Chondrocyte (in vitro differentiated cells): ENCODE results near the gene TRAP1. TPM values are rescaled to one million over a fixed set of nuclear protein-coding genes. Genes with fewer than 3 reads are reported as not detected.

Experiments used
- DNase-seq: peaks from one replicate; pipeline ENCODE4 v3.0.0; 2021; ENCODE audit warnings: mixed read lengths, low spot score
- H3K27ac Mint-ChIP-seq: one replicate; pipeline ENCODE4 v1.8.0; 2021; ENCODE audit warnings: mild to moderate bottlenecking, moderate library complexity, mixed read lengths; ENCODE audit not compliant: unreplicated experiment
- H3K27me3 Mint-ChIP-seq: 2 replicates; pipeline ENCODE4 v1.8.0; 2021; ENCODE audit warnings: low read depth, mixed read lengths
- H3K36me3 Mint-ChIP-seq: 2 replicates; pipeline ENCODE4 v1.8.0; 2021; ENCODE audit warnings: low read depth, mixed read lengths
- H3K4me1 Mint-ChIP-seq: 2 replicates; pipeline ENCODE4 v1.8.0; 2021; ENCODE audit warnings: low read depth, mild to moderate bottlenecking, mixed read lengths
- H3K4me3 Mint-ChIP-seq: one replicate; pipeline ENCODE4 v1.8.0; 2021; ENCODE audit warnings: mild to moderate bottlenecking, moderate library complexity, mixed read lengths; ENCODE audit not compliant: unreplicated experiment
- H3K9me3 Mint-ChIP-seq: 2 replicates; pipeline ENCODE4 v1.8.0; 2021; ENCODE audit warnings: low read depth, mixed read lengths
- total RNA-seq: library from RNA; stranded (reverse); gene quantifications from 3 replicates; pipeline ENCODE4 v1.2.1, GENCODE V29; 2021
- TF ChIP-seq, protein P1 (sequence below): fragments of 200-600 bp; sonication (generic); IDR thresholded peaks from 2 replicates; pipeline ENCODE4 v1.5.0; 2021; ENCODE audit warnings: antibody characterized with exemption, mild to moderate bottlenecking, moderate library complexity

Gene TRAP1
- total RNA-seq, 1 donor from 2014 or later: 60.6 TPM

GRCh38 chr16:3640632-3641501 lies 76.5 kb downstream of the TRAP1 start:
- Mint-ChIP-seq H3K4me3 (no peak overlapping the region), H3K9me3 (peaks cover 4% of the 10 kb centered on the region), H3K27ac (no peak overlapping the region), H3K4me1 (peaks cover 28% of the 10 kb centered on the region), H3K27me3 (no peaks in the 10 kb centered on the region), H3K36me3 (peaks cover 3% of the 10 kb centered on the region)
- peak; percentile 74 for DNase-seq
- TF ChIP-seq, protein P1, sequence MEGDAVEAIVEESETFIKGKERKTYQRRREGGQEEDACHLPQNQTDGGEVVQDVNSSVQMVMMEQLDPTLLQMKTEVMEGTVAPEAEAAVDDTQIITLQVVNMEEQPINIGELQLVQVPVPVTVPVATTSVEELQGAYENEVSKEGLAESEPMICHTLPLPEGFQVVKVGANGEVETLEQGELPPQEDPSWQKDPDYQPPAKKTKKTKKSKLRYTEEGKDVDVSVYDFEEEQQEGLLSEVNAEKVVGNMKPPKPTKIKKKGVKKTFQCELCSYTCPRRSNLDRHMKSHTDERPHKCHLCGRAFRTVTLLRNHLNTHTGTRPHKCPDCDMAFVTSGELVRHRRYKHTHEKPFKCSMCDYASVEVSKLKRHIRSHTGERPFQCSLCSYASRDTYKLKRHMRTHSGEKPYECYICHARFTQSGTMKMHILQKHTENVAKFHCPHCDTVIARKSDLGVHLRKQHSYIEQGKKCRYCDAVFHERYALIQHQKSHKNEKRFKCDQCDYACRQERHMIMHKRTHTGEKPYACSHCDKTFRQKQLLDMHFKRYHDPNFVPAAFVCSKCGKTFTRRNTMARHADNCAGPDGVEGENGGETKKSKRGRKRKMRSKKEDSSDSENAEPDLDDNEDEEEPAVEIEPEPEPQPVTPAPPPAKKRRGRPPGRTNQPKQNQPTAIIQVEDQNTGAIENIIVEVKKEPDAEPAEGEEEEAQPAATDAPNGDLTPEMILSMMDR: no peak

DNA sequence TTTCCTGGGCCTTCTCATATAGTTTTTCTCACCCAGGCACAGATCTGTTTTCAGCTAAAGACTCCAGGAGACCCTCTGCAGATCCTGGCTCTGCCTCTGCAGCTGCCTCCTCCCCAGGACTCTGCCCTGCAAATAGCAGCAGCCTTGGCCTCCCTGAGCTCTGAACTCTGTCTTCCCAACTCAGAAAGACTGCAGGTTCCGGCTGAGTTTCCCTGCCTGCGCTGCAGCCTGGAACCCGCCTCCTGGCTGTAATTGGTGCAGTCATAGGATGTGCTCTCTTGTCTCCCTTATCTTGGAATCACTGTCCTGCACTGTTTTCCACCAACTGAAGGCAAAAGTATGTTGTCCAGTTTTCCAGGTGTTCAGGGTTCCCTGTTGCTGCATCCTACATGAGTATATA lies 77.1 kb downstream of the TRAP1 start:
- no peak overlapping the region for H3K27ac Mint-ChIP-seq

DNA sequence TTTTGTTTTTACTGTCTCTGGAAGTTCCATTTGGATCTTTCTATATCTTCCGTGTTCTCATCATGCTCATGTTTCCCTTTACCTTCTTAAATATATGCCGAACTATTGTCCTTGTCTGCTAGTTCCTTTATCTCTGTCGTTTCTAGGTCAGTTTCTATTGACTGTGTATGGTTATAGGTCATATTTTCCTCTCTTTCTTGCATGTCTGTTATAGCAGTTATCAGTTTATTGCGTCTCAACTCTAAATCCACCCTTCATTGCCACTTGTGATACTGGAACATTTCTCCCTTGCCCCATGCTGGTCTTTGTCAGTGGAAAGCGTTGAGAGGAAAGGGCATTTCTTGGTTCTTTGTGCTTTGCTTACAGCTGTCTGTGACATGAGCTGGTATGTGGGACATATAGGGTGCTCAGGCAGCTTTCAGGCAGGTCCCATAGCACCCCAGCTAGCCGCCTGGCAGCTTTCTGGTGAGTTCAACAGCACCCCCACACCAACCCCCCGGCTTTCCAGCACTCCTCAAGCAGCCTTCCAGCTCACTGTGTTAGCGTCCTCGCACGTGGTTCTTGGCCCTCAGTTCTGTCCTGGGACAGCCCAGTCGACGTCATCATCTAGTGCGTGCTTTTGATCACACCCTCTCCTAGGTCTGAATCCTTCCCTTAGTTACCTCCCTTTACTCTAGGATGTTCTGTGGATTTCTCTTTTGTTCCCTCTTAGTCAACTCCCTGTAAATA lies 78.2 kb downstream of the TRAP1 start:
- peaks cover 4% of the 10 kb centered on the region for H3K9me3 Mint-ChIP-seq
- no peak overlapping the region for H3K4me3 Mint-ChIP-seq
- H3K36me3 Mint-ChIP-seq: peaks cover 3% of the 10 kb centered on the region
- peaks cover 26% of the 10 kb centered on the region for H3K4me1 Mint-ChIP-seq
- peak; percentile 68 for DNase-seq
- TF ChIP-seq, protein P1: no peak
- H3K27me3 Mint-ChIP-seq: no peaks in the 10 kb centered on the region
- no peak overlapping the region for H3K27ac Mint-ChIP-seq

More for the DNA sequence above, 77.1 kb downstream of the TRAP1 start:
- no peak overlapping the region for H3K4me3 Mint-ChIP-seq
- peaks cover 27% of the 10 kb centered on the region for H3K4me1 Mint-ChIP-seq
- peak; percentile 39 for DNase-seq
- TF ChIP-seq, protein P1: no peak
- peaks cover 3% of the 10 kb centered on the region for H3K36me3 Mint-ChIP-seq
- no peaks in the 10 kb centered on the region for H3K27me3 Mint-ChIP-seq
- peaks cover 4% of the 10 kb centered on the region for H3K9me3 Mint-ChIP-seq

DNA sequence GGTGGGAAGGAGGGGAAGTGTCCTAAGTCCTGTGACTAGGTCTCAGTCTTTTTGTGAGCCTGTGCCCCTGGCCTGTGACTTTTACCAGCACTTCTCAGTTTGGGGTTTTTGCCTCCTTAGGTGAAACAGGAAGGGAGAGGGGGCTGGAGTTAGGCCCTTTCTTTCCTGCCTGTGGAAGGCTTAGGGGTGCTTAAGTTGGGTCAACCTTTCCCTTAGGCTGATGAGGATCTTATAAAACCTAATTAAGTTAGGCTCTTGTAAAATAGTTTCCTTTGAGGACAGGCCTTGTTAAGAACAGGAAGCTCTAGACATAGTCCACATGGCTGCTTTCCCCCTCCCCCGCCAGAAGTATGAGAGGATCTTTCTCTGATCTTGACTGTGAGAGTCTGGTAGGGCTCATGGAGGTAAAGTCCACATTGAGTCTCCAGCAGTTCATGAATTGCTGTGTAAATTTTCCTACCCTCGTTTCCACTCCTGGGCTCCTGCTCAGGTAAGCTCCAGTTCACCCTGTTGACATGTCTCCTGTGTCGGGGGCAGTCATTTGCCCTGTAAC lies 79.9 kb downstream of the TRAP1 start:
- DNase-seq: peak; percentile 14
- Mint-ChIP-seq H3K9me3 (peaks cover 4% of the 10 kb centered on the region), H3K27me3 (no peaks in the 10 kb centered on the region), H3K4me1 (peaks cover 19% of the 10 kb centered on the region), H3K27ac (no peak overlapping the region), H3K36me3 (peaks cover 3% of the 10 kb centered on the region), H3K4me3 (no peak overlapping the region)
- TF ChIP-seq, protein P1: no peak
